Activated CD8-positive, alpha-beta memory T cell treated with anti-CD3 and anti-CD28 coated beads, Interleukin-2, amount 50 U/mL, for 1 hour (primary cell): ENCODE measurements around the gene SPO11.

ENCODE experiments used
- DNase-seq: peaks from one replicate; pipeline ENCODE4 v3.0.0-alpha.2; 2020; ENCODE audit errors: extremely low read depth

SPO11 gene, protein sequence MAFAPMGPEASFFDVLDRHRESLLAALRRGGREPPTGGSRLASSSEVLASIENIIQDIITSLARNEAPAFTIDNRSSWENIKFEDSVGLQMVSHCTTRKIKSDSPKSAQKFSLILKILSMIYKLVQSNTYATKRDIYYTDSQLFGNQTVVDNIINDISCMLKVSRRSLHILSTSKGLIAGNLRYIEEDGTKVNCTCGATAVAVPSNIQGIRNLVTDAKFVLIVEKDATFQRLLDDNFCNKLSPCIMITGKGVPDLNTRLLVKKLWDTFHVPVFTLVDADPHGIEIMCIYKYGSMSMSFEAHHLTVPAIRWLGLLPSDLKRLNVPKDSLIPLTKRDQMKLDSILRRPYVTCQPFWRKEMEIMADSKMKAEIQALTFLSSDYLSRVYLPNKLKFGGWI

DNA sequence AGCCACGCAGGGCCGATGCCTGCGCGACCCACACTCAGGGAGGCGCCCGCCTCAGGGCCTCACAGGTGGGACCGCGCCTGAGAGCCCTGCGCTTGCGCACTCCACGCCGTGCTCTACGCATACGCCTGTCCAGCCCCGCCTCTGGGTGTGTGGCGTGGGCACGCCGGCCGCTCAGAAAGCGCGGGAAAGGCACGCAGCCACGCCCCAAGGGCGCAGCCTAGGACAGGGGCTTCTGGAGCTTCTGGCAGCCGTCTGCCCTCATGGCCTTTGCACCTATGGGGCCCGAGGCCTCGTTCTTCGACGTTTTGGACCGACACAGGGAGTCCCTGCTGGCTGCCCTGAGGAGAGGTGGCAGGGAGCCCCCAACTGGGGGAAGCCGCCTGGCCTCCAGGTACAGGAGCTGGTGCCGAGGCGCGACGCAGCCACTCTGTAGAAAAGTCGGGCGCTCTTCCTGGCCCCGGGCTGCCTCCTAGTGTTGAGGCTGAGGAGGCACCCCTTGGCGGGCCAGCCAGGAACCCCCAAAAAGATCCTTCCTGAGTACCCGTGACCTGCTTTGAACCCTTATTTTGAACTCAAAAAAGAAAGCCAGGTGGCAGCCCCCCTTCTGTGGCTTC is at the start of gene SPO11:
SPO11 (plus strand) TSS at position 196 of the 614 bp plus-strand sequence; CDS start at position 261, 65 bp downstream.
- DNase-seq = no peak

DNA sequence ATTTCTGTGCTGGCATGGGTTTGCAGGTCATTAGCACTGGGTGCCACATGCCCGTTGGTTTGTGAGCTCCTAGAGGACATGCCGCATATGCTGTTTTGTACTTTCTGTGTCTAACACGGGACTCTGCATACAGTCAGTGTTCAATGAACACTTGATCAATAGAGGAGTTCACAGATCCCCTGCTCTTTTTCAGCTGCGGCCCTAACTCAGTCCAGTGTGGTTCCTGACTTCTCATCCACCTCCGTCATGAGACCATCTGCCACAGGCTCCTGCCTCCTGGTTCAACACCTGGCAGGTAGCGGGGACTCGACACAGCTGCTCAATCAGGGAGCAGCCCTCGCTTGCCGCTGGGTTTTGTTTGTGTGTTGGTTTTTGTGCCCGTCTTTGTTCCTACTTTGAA is 49.4 kb upstream of the SPO11 start:
- DNase-seq = no peak

DNA sequence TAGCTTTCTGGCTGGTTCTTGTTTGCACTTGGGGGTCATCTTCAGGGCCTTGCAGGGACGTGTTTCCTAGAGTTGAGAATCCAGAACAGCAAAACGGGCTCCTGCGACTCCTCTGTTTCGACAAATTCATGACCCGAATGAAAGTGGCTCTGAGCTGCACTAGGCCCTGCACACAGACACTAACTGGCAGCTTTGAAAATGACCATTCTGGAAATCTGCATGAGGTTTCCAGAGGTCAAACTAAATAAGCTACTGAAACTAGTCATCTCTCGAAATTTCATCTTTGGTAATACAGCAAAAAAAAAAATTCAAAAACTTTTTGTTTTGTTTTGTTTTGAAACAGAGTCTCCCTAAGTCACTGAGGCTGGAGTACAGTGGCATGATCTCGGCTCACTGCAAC is 47.7 kb upstream of the SPO11 start:
- DNase-seq = no peak

DNA sequence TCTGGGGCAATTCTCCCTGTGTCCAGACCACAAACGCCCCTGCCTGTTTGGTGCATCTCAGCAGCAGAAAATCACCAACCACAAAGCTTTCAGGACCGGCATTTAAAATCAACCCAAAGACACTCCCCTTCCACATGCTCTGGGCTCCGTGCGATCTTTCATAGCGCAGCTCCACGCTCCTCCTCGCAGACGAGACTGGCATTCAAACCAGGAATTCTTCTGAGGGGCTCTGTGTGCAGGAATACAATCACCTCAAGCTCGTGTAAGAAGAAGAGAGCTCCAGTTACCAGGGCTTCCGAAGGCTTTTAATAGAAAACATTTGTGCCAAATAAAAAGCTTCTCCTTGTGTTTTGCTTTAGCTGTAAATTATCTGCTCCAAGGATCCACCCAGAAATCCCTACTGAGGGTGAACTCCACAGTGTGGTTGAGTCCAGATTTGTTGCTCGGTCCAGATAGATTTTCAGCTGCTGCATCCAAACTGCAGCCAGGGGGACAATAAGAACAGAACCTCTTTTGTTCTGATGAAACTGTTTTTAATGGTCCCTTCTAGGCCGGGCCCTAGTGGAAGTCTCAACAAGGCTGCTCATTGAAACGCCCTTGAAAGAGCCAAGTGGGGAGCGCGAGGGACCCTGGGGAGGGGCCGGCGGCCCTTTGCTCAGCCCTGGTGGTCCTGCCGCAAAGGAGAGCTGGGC is 46.8 kb upstream of the SPO11 start:
- DNase-seq = no peak

DNA sequence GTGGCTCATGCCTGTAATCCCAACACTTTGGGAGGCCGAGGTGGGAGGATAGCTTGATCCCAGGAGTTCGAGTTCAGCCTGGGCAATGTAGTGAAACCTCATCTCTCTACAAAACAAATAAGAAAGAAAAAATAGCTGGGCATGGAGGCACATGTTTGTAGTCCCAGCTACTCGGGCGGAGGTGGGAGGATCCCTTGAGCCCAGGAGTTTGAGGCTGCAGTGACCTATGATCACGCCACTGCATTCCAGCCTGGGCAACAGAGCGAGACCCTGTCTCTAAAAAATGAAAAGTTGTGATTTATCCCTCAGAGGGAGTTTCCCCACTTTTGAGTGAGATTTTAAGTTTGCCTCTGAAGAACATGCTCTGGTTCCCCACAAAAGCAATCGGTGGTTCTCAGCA is 45.7 kb upstream of the SPO11 start:
- DNase-seq = no peak

GRCh38 chr20:57287007-57287880 is 42.4 kb upstream of the SPO11 start:
- DNase-seq = no peak

DNA sequence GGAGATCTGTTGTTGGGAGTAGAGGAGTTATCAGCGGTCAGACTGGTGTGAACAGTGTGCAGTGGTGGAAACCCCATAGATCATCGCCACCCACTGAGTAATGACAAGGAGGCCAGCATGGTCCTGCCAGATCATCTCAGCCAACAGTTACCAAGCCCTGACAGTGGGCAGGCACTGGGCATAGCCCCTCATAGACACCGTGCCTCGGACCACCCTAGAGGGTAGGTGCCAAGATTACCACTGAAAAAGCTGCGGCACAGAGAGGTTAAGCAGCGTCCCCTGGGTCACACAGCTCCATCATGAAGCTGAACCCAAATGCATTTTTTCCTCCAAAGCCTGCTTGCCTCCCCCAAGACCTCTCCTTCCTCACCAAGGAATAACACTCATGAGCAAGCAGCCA is 41.7 kb upstream of the SPO11 start:
- no peak for DNase-seq

GRCh38 chr20:57288651-57289277 is 40.8 kb upstream of the SPO11 start:
- no peak for DNase-seq

DNA sequence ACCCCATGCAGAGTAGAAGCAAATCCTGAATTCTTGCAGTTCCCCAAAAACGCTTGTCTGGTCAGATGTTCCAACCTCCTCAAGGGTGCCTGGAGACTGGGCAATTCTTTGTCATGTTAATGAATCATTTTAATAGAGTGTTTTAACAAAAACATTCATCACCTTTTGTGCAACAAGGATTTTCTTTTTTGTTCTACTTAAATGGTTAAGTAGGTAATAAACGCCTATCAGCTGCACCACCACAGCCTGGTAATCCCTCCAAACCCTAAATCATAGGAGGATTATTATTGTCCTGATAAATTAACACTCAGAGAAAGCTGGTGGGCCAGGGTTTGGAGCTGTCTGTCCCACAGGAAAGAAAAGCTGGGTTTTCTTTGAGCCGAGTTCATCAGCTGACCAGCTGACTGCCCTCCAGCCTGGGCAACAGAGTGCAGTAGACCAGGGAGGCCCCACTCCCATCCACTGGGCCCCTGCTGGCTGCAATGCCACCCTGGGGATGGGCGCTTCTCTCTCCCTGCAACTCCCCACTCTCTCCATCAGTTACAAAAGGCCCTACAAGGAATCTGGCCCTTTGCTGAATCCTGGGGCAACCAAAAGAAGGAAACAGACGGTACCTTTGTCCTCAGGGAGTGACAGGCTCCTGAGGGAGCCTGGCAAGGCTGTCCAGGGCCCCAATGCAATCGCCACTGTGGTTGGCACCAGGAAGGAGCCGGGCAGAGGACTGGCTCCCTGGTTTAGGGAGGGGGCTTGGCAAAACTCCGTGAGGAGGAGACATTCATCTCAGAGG is 40.0 kb upstream of the SPO11 start:
- DNase-seq = no peak

DNA sequence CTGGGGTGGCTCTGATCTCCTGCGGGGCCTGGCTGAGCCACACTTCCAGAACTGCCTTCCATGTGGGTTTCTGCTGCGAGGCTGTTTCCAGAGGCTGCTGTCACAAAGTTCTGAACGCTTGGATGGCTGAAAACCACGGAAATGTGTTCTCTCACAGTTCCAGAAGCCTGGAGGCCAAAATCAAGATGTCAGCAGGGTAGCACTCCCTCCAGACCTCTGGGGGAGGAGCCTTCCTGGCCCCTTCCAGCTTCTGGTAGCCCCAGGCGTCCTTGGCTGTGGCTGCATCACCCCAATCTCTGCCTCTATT is 39.5 kb upstream of the SPO11 start:
- DNase-seq = no peak

GRCh38 chr20:57291003-57291402 is 38.6 kb upstream of the SPO11 start:
- no peak for DNase-seq

DNA sequence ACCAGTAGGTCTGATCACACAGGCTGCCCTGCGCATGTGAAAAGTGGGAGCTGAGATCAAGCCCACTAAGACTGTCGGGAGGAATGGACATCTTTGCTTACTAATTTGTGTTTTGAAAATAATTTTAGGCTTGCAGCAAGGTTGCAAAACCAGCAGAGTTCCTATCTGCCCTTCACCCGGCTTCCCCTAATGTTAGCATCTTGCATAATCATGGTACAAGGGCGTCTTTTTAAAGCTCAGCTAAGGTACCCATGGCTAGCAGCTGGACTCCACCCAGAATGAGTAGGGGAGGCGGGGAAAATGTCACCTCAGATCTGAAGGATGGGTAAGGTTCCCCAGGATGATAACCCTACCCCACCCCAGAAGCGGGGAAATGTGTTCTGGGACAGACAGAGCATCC is 37.9 kb upstream of the SPO11 start:
- no peak for DNase-seq

DNA sequence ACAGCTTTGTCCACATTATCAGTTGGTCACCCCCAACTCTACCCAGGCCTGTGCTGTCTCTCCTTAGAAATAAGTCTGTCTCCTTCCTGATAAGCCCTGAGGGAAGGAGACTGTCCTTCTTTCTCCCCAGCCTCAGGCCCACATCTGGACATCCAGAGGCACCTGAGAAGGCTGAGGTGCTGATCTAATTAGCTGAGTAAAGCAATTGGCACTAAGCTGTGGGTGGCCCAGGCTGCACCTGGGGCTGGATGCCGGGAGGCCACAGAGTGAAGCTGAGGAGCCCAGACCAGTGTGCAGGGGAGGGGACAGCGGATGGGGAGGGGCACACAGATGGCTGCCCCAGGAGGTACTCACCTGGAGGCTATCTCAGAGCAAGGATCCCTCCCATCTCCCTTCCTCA is 37.0 kb upstream of the SPO11 start:
- no peak for DNase-seq

DNA sequence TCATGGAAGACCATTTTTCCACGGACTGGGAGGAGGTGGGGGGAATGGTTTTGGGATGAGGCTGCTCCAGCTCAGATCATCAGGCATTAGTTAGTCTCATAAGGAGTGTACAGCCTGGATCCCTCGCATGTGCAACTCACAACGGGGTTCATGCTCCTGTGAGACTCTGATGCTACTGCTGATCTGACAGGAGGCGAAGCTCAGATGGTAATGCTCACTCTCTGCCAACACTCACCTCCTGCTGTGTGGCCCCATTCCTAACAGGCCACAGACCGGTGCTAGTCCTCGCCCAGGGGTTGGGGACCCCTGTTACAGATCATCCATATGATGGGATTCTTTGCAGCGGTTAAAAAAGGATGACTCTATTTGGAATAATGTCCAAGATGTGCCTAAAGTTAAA is 35.6 kb upstream of the SPO11 start:
- no peak for DNase-seq

DNA sequence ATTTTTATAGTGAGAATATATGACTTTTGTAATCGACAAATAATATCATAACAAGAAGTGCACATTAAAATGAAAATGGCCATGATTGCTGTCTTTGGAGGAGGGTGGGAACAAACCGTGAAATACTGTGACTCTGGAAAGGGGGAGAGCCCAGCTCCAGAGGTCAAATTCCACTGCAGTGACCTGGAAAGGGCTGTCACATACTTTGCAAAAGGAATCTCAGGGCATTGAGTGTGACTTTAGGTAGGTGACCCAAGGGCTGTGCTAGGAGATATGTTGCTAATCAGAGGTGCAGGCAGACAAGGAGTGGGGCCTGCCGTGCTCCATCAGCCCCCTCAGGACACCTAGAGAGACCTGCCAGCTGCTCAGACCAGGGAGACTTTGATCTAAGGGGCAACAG is 35.1 kb upstream of the SPO11 start:
- DNase-seq = no peak

DNA sequence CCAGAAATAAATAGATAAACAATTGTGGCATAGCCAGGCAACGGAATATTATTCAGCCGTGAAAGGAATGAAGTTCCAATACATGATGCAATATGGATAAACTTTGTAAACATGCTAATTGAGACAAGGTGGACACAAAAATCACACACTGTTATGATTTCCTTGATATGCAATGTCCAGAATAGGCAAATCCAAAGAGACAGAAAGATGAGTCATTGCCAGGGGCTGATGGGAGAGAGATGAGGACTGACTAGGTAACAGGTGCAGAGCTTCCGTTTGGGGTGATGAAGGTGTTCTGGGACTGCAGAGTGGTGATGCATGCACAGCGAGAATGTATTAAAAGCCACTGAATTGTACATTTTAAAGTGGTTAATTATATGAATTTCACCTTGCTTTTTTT is 31.1 kb upstream of the SPO11 start:
- no peak for DNase-seq

- no peak for DNase-seq
Observed at GRCh38 chr20:57301026-57301425, 28.6 kb upstream of the SPO11 start.

DNA sequence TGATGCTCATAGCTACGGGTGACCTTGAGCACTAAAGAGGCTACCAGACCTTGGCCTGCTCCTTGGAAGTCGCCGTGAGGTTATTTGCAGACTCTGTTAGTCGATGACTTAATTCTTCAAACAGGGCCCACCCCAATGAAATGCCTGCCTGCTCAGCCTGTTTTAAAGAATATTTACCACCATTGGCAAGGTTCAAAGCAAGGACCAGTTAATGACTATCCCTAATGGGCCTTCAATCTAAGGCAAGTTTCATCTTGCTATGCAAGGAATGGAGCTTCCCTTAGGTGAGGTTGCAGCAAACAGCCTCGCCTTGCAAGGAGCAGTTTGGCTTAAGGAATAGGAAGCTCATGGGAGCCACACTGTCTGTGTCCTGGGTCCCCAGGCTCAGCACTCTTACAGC is 22.9 kb upstream of the SPO11 start:
- DNase-seq = no peak

- DNase-seq = no peak
Observed at GRCh38 chr20:57308451-57309271, 20.9 kb upstream of the SPO11 start.

DNA sequence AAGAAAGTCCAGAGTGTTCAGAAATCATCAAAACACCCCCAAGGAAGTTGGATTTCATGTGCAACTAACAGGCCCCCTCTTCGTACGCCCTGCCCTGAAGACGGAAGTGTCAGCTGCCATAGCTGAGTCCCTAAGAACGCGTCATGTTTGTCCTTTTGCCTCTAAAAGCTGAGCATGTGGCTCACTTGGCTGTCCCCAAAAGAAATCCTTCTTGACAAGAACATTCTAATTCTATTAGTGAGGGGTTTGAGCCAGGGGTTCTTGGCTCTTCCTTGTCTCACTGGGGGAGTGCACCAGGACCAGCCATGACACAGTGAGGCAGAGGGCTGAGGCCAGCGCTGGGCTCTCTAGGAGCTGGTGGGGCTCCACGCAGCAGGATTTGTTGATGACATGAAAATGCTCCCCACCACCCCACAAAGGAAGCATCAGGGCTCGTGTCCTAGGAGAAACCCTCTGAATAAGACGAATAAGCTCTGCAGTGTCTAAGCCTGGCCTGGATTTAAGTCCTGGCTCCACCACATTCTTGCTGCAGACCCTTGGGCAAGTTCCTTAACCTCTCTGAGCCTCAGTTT is 20.0 kb upstream of the SPO11 start:
- DNase-seq = no peak
